Type B pancreatic cell (in vitro differentiated cells): ENCODE results near the gene TNRC6B. TPM values are rescaled to one million over a fixed set of nuclear protein-coding genes. Genes with fewer than 3 reads are reported as not detected.

Source experiments
- DNase-seq: peaks from one replicate; pipeline ENCODE4 v3.0.0; 2021; ENCODE audit warnings: mixed read lengths; ENCODE audit not compliant: unreplicated experiment; ENCODE audit errors: extremely low spot score
- H3K27ac Mint-ChIP-seq: 2 replicates; pipeline ENCODE4 v1.8.0; 2021; ENCODE audit warnings: mild to moderate bottlenecking, mixed read lengths
- H3K27me3 Mint-ChIP-seq: 2 replicates; pipeline ENCODE4 v1.8.0; 2021; ENCODE audit warnings: mixed read lengths
- H3K36me3 Mint-ChIP-seq: 2 replicates; pipeline ENCODE4 v1.8.0; 2021; ENCODE audit warnings: mixed read lengths
- H3K4me1 Mint-ChIP-seq: one replicate; pipeline ENCODE4 v1.8.0; 2021; ENCODE audit warnings: mixed read lengths; ENCODE audit not compliant: unreplicated experiment
- H3K4me3 Mint-ChIP-seq: 2 replicates; pipeline ENCODE4 v1.8.0; 2021; ENCODE audit warnings: mild to moderate bottlenecking, mixed read lengths
- H3K9me3 Mint-ChIP-seq: 2 replicates; pipeline ENCODE4 v1.8.0; 2021; ENCODE audit warnings: mixed read lengths
- CTCF ChIP-seq: fragments of 200-600 bp; sonication (generic); conservative IDR thresholded peaks from 2 replicates; pipeline ENCODE4 v1.5.0; 2021; ENCODE audit warnings: antibody characterized with exemption, mild to moderate bottlenecking
- total RNA-seq: library from RNA; stranded (reverse); gene quantifications from 2 replicates; pipeline ENCODE4 v1.2.1, GENCODE V29; 2021; ENCODE audit warnings: low replicate concordance

TNRC6B gene
- total RNA-seq, 1 donor from 2014 or later = 50.7 TPM

DNA sequence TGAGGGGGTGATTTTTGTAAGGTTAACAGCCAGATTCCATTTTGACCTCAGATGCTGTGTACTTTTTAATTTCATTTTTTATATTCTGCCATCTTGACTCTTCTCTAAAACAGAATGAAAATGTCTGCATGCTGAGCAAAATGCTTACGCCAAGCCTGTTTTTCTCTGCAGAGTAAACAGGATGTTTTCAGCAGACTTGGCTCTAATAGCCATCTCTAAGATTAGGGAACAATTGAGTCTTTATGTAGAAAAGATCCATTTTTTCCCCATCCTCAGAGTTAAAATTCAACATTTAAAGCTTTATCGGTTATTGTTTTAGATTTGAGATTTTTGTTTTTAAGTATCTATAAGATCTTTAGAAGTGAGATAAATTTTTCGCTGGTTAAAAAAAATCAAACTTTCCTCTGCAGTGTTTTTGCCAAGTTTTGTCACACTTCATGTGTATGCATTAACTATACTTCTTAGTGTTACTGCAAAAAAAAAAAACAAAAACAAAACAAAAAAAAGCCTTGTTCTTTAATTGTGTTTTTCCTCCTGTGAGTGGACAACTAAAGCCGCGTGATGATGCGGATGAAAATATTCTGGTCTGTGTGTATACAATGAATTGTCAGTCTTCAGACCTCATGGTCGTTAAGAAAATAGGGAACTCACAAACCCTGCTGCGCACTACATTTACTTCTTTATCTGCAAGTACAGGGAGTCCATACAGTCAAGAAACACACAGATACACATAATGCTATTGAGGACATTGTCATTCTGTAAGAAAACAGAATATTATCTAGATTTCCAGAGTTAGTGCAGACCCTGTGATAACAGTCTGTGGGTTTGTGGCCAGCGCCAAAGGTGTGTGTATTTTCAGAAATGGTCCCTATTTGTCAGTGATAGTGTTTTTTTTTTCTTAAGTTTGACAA lies 151.1 kb downstream of the TNRC6B start:
- H3K27ac Mint-ChIP-seq = no peak overlapping the region
- TF ChIP-seq CTCF = no peak
- H3K27me3 Mint-ChIP-seq = no peaks in the 10 kb centered on the region
- no peak for DNase-seq
- H3K9me3 Mint-ChIP-seq = no peaks in the 10 kb centered on the region
- H3K4me1 Mint-ChIP-seq = peaks cover 35% of the 10 kb centered on the region
- H3K4me3 Mint-ChIP-seq = no peak overlapping the region
- H3K36me3 Mint-ChIP-seq = peaks cover 4% of the 10 kb centered on the region

DNA sequence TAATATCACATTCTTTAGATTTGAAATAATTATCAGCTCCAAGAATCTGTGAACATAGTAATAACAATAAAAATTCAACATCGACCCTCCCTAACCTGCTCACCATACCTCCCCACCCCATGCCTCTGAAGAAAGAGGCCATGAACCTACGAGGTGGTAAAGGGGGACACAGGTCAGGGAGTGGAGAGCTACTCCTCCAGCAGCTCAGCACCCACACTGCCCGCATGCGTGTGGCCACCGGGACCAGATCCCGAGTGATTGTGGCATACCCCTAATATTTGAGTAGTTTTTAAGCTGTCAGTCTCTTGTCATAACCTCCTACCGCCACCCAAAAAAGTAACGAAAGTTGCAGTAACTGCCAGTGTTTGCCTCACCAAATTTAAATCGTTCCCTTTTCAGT lies 151.7 kb downstream of the TNRC6B start:
- H3K9me3 Mint-ChIP-seq = no peaks in the 10 kb centered on the region
- no peaks in the 10 kb centered on the region for H3K27me3 Mint-ChIP-seq
- no peak overlapping the region for H3K27ac Mint-ChIP-seq
- DNase-seq = no peak
- H3K36me3 Mint-ChIP-seq = peaks cover 4% of the 10 kb centered on the region
- H3K4me3 Mint-ChIP-seq = no peak overlapping the region
- peaks cover 40% of the 10 kb centered on the region for H3K4me1 Mint-ChIP-seq
- no peak for TF ChIP-seq CTCF

GRCh38 chr22:40330086-40330485 lies 152.4 kb downstream of the TNRC6B start:
- no peak overlapping the region for H3K4me3 Mint-ChIP-seq
- no peak for DNase-seq
- no peak overlapping the region for H3K27ac Mint-ChIP-seq
- no peaks in the 10 kb centered on the region for H3K9me3 Mint-ChIP-seq
- H3K4me1 Mint-ChIP-seq = peaks cover 46% of the 10 kb centered on the region
- H3K27me3 Mint-ChIP-seq = no peaks in the 10 kb centered on the region
- no peak for TF ChIP-seq CTCF
- peaks cover 4% of the 10 kb centered on the region for H3K36me3 Mint-ChIP-seq

GRCh38 chr22:40330615-40331014 lies 152.9 kb downstream of the TNRC6B start:
- Mint-ChIP-seq H3K4me3 (no peak overlapping the region), H3K9me3 (no peaks in the 10 kb centered on the region), H3K4me1 (peaks cover 46% of the 10 kb centered on the region), H3K27ac (no peak overlapping the region), H3K27me3 (no peaks in the 10 kb centered on the region), H3K36me3 (peaks cover 4% of the 10 kb centered on the region)
- DNase-seq = no peak
- TF ChIP-seq CTCF = no peak

- Mint-ChIP-seq H3K9me3 (no peaks in the 10 kb centered on the region), H3K36me3 (peaks cover 4% of the 10 kb centered on the region), H3K4me1 (peaks cover 42% of the 10 kb centered on the region), H3K4me3 (no peak overlapping the region), H3K27me3 (no peaks in the 10 kb centered on the region), H3K27ac (no peak overlapping the region)
- no peak for DNase-seq
- TF ChIP-seq CTCF = no peak
Observed at GRCh38 chr22:40331706-40332105, 154.0 kb downstream of the TNRC6B start.
